ENCODE data around the gene MYCN.

MYCN gene

GRCh38 chr2:15956230-15956629 lies 15.9 kb downstream of the MYCN start:
- Histone ChIP-seq H3K9me2 (replicated peaks; ENCODE audit: insufficient read depth, low read length) (no peaks in the 10 kb centered on the region), H3K4me2 (ENCODE audit: low read depth, low read length) (no peak overlapping the region), H3K4me1 (ENCODE audit: low read length) (no peaks in the 10 kb centered on the region), H3K27me3 (replicated peaks; ENCODE audit: insufficient read depth, low read length) (no peaks in the 10 kb centered on the region), H4K20me1 (ENCODE audit: insufficient read depth, low read length) (no peaks in the 10 kb centered on the region), H2AFZ (ENCODE audit: low read length) (no peak overlapping the region), H3K36me3 (replicated peaks; ENCODE audit: insufficient read depth, low read length) (no peaks in the 10 kb centered on the region), H3K9ac (ENCODE audit: low read length) (no peak overlapping the region), H3K79me2 (ENCODE audit: low read length) (no peaks in the 10 kb centered on the region), H3F3A (ENCODE audit: insufficient read depth, low read length) (no peaks in the 10 kb centered on the region), H3K9me3 (replicated peaks; ENCODE audit: insufficient read depth, low read length) (no peaks in the 10 kb centered on the region), H3K4me3 (ENCODE audit: low read length) (no peak overlapping the region), H3K27ac (ENCODE audit: low read length) (no peak overlapping the region)
- TF ChIP-seq EZH2 (optimal IDR thresholded peaks at IDR 0.05; ENCODE audit: low read depth, low read length) = no peak
- TF ChIP-seq CTCF (IDR thresholded peaks at IDR 0.05; ENCODE audit: low read length) = no peak
- TF ChIP-seq EZH2phosphoT487 (IDR thresholded peaks at IDR 0.05; ENCODE audit: low read length) = no peak
- no peak for DNase-seq

- Histone ChIP-seq H3K4me1 (ENCODE audit: low read length) (no peaks in the 10 kb centered on the region), H3K36me3 (replicated peaks; ENCODE audit: insufficient read depth, low read length) (no peaks in the 10 kb centered on the region), H3K79me2 (ENCODE audit: low read length) (no peaks in the 10 kb centered on the region), H3K9me3 (replicated peaks; ENCODE audit: insufficient read depth, low read length) (no peaks in the 10 kb centered on the region), H3F3A (ENCODE audit: insufficient read depth, low read length) (no peaks in the 10 kb centered on the region), H3K27me3 (replicated peaks; ENCODE audit: insufficient read depth, low read length) (no peaks in the 10 kb centered on the region), H4K20me1 (ENCODE audit: insufficient read depth, low read length) (no peaks in the 10 kb centered on the region), H3K9me2 (replicated peaks; ENCODE audit: insufficient read depth, low read length) (no peaks in the 10 kb centered on the region), H2AFZ (ENCODE audit: low read length) (no peak overlapping the region), H3K9ac (ENCODE audit: low read length) (no peak overlapping the region), H3K27ac (ENCODE audit: low read length) (no peak overlapping the region), H3K4me2 (ENCODE audit: low read depth, low read length) (no peak overlapping the region), H3K4me3 (ENCODE audit: low read length) (no peak overlapping the region)
- TF ChIP-seq CTCF (IDR thresholded peaks at IDR 0.05; ENCODE audit: low read length) (no peak), EZH2 (optimal IDR thresholded peaks at IDR 0.05; ENCODE audit: low read depth, low read length) (no peak), EZH2phosphoT487 (IDR thresholded peaks at IDR 0.05; ENCODE audit: low read length) (no peak)
- DNase-seq = no peak
Observed at GRCh38 chr2:15956751-15957736, 16.7 kb downstream of the MYCN start.

DNA sequence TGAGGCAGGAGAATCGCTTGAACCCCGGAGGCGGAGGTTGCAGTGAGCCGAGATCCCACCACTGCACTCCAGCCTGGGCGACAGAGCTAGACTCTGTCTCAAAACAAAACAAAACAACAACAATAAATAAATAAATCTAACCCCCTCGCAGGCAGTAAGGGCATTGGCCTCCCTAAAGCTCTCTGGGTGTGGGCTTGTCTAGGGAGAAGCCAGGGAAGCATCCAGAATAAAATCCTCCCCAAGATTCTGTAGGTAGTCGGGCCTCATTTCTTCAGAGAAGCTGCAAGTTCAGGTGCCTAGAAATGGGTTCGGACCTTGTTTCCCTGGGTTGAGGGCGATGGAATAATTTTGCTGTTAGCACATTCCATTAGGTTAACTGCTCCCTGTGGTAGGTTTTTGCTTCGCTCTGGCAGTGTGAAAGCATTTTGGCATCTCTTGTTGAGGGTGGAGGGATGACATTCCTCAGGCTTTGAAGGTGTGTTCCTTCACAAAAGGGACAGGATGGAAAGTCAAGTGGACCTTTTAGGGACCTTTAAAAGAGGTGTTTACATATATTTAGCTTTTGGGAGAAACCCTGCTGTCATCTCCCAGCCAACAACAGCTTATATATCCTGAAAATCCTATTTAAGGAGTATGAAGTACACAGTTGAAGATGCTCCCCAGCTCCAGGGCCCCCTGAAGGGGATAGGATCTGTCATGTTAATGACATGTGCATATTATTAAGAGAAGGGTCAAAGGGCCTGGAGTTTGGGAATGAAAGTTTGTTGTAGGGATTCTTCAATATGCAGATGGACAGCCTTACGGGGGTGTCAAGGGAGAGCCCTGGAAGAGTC lies 17.7 kb downstream of the MYCN start:
- Histone ChIP-seq H4K20me1 (ENCODE audit: insufficient read depth, low read length) (no peaks in the 10 kb centered on the region), H3K9ac (ENCODE audit: low read length) (no peak overlapping the region), H3K9me2 (replicated peaks; ENCODE audit: insufficient read depth, low read length) (no peaks in the 10 kb centered on the region), H3K4me1 (ENCODE audit: low read length) (no peaks in the 10 kb centered on the region), H3K27me3 (replicated peaks; ENCODE audit: insufficient read depth, low read length) (no peaks in the 10 kb centered on the region), H3F3A (ENCODE audit: insufficient read depth, low read length) (no peaks in the 10 kb centered on the region), H3K9me3 (replicated peaks; ENCODE audit: insufficient read depth, low read length) (no peaks in the 10 kb centered on the region), H3K4me3 (ENCODE audit: low read length) (no peak overlapping the region), H2AFZ (ENCODE audit: low read length) (no peak overlapping the region), H3K79me2 (ENCODE audit: low read length) (no peaks in the 10 kb centered on the region), H3K36me3 (replicated peaks; ENCODE audit: insufficient read depth, low read length) (no peaks in the 10 kb centered on the region), H3K27ac (ENCODE audit: low read length) (no peak overlapping the region), H3K4me2 (ENCODE audit: low read depth, low read length) (no peak overlapping the region)
- no peak for TF ChIP-seq CTCF (IDR thresholded peaks at IDR 0.05; ENCODE audit: low read length)
- no peak for TF ChIP-seq EZH2 (optimal IDR thresholded peaks at IDR 0.05; ENCODE audit: low read depth, low read length)
- TF ChIP-seq EZH2phosphoT487 (IDR thresholded peaks at IDR 0.05; ENCODE audit: low read length) = no peak
- no peak for DNase-seq
